ENCODE measurements around the gene GSX1.
"Not testable (repeated sequence)": the region's sequence is repeated elsewhere in the genome, so short reads cannot be mapped to it uniquely, and the experiment has no call there.

Gene GSX1

GRCh38 chr13:27794921-27795717 lies 2.8 kb downstream of the GSX1 start:
- DNase-seq, result no peak

- DNase-seq, result no peak
Measured at GRCh38 chr13:27795718-27796019, 3.4 kb downstream of the GSX1 start.

DNA sequence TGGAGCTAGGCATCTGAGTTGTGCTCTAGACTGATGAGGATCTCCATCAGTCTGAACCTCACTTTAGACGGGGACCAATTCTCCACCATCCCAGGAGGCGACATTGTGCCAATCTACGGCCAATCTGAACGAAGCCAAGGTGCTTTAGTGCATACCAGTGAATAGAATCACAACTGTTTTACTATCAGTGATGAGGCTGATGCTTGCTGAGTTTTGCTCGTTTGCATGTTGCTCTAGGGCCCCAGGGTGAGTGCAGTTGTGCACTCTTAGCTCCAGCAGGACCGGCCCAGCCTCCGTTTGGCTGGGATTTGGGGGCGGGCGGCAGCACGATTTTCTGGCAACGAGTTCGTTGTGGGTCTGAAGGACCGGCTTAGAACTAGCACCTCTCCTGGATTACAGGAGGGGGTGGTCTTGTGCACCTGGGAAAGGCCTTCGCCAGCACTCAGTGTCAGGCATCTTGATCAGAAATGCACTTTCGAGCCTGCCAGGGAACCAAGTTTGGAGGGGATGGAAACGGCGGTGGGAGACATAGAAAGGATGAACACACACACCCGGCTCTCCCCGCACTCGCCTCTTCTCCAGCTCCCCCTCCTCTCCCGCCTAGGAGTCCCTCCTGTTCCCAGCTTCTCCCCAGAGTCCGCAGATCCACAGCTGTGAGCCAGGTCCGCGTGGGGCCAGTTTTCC lies 4.4 kb downstream of the GSX1 start:
- no peak for DNase-seq

- DNase-seq, result no peak
Measured at GRCh38 chr13:27797228-27797624, 4.9 kb downstream of the GSX1 start.

DNA sequence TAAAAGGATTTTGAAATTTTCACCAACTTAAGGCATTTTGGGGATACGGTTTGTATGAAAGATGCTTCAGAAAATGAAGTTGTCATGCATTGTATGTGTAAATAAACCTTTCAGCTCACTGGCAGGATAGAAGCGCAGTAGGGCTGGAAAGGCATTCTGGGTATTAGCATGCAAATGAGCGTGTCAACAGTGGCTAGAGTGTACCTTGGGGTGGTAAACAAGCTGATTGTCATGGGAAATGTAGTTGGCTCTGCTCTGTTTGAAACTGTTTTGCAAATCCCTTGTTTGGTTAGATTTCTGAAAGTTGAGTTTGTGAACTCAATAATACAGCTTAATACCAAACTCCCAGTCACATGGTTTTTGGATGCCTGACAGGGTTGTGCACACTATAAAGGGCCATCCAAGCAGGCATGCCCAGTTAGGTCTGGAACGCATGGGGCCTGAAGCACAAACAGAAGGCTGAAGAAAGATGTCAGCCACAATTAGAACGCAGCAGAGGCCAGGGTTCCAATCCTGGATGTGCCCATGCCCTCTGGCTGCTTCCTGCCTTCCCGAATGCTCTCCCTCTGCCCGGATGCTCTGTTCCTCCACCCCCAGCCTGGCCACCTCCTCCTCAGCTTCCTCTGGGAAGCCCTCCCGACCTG lies 14.6 kb downstream of the GSX1 start:
- no peak for DNase-seq

DNA sequence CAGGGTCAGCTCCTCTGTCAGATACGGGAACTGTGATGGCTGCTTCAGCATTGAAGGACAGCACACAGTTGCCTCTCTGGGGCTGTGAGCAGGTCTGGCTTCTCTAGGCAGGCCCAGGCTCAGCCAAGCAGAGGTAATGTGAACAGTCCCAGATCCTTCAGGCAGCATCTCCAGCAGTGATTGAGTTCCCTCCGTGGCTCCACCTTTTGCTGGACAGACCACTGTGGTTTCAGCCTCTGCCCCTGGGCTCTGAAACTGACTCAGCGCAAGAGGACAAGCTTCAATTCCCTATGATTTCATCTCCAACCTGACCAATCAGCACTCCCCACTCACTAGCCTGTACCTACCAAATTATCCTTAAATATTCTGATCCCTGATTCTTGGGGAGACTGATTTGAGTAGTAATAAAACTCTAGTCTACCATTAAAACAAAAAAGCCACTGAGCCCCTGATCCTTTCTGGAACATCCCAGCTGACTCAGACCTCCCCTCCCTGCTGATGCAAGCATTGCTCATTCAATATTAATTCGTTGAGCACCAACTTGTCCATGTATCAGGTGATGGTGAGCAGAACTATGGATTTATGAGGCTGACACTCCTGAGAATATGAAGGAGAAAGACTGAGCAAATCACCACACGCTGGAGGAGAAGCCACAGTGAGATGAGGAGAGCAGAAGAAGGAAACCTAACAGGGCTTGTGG lies 16.7 kb downstream of the GSX1 start:
- DNase-seq, result no peak

DNA sequence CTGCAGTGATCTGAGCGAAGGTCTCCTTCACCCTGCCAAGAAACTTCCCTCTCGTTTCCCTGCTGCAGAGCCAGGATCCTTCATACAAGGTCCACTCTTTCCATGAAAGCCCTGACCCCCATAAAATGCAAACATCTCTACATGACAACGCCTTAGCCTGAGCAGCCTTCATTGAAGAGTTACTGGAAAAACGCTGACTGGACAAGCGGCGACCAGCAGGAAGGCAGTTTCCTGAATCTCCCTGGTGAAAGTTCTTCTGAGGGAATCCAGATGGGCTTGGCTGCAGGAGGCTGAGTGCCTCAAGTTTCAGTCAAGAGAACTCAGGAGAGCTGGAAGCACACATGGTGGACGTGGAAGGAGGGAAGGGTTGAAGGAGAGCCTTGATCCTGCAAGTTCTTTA lies 17.7 kb downstream of the GSX1 start:
- no peak for DNase-seq

GRCh38 chr13:27810461-27810860 lies 18.2 kb downstream of the GSX1 start:
- DNase-seq, result no peak

DNA sequence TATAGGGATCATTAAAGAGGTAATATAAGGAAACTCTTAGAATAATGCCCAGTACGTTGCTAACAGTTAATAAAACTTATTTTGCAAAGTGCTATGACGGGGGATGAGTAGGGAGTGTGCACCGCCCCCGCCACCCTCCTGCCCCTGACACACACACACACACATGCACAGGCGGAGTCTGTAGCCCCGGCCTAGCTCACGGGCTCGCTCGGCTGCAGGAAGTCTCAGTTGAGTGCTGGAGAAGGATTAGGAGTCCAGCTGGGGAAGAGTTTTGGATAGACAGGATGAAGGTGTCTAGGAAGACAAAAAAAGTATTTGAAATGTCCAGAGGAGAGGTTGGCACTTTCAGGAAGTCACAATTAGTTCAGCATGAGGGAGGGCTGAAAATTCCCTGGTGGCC lies 21.5 kb downstream of the GSX1 start:
- DNase-seq, result no peak

GRCh38 chr13:27817832-27818231 lies 25.5 kb downstream of the GSX1 start:
- DNase-seq, result not testable (repeated sequence)

DNA sequence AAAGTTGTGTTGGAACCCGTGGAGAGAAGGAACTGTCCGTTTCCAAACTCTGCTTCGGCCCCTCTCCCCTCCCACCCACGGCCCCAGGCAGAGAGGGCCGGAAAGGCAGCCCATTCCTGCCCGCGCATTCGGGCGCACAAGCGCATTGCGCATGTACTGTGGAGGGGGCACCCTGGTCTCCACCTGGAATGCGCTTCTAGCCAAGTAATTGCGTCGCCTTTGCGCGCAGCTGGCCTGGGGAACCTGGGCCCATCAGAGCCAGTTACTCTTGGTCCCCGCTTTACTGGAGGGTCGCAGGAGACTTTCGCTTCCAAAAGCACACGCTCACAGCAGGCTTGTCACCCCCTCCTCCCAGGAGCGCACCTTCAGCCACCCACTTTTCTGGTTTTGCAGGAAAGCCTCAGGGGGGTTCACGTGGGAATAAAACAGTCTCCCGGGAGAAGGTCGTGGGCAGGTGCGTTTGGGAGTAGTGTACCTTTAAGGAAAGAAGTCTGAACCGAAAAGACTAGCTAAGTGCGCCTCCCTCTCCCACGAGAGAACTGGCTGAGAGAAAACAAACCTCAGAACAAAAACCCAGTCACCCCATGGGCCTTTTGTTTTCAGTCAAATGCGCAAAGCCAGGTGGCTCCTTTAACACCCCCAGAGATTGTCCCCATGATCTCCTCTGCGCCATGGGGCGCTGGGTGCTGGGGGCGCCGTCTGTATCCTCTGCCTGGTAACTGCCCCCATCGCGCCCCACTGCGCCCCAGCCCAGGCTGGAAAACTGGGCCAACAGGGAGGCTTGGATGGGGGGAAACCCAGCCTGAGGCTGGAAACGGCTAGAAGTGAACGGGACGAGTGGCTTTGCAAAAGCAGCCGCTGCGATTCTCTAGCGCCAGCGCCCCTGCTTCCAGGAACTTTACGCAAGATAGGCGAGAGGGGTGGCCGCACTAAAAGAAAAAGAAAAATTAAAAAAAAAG lies 28.5 kb downstream of the GSX1 start:
- DNase-seq, result no peak

DNA sequence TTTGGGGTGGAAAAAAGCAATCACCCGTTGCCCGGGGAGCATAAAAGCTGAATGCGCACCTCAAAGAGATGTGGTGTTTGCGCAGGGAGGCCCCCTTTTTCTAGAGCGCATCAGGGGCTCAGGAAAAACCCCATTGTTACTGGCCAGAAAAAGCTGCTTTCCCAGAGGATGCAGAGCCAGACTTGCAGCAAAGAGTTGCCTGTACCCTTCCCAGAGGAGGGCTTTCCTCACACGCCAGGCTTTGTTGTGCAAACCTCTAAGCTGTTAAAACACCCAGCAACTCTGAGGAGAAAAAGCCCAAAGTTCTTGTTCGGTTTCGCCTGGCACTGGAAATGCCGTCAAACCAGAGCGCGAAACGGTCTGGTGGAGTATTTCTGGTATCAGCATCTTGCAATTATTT lies 29.3 kb downstream of the GSX1 start:
- no peak for DNase-seq

GRCh38 chr13:27822258-27822872 lies 30.1 kb downstream of the GSX1 start:
- no peak for DNase-seq

DNA sequence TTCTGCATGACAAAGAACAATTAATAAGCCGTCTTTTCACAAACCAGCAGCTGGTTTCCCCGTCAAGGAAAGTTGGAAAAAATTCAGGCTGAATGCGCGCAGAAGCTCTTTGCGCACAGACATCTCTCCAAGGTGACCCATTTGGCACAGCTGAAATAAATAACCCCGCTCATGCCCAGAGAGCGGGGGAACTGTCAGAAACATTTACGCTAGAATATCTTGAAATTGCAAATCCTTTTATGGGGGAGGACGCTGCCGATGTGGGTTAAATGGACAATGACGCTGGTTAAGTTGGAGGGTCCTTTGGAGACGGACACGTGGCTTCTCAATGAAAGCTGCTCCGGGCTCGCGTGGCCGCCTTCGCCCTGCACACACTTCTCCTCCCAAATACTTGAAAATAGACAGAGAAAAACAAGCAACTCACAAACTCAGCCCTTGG lies 30.6 kb downstream of the GSX1 start:
- no peak for DNase-seq

DNA sequence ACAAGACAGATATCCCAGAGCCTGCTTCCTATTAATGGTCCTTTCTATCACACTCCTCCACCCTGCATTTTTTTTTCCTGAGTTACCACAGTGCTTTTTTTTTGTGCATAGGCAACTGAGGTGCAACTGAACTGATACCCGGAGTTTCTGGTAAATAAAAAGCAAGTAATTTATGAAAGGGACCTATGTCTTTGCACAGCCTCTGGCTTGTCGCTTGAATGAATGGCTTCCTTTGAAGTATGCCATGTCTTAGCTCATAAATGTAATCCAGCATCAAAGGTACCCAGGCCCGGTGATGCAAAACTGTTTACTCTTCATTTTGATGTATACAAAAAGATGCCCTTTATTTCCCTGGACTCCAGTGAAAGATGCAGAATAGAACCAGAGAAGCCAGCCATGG lies 31.8 kb downstream of the GSX1 start:
- DNase-seq, result no peak

DNA sequence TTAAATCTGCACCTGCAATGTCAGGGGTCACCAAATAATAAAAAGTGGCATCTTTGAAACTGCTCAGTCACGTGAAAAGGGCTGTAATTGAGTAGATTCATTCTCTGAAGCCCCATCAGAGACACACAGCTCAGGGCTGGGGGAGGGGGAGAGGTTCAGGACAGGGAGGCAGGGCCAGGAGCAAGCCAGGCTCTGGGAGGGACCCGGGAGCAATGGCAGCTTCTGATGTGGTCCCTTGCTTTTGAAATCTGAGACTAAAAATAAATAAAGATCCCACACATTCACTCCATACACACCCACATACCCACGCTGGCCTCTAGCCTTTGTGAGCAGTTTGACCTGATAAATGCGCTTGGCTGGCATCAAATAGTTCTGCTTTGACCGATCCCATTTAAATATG lies 32.8 kb downstream of the GSX1 start:
- DNase-seq, result no peak

- peak; percentile 88 for DNase-seq
Measured at GRCh38 chr13:27826379-27827353, 34.4 kb downstream of the GSX1 start.

GRCh38 chr13:27827646-27828045 lies 35.4 kb downstream of the GSX1 start:
- no peak for DNase-seq

DNA sequence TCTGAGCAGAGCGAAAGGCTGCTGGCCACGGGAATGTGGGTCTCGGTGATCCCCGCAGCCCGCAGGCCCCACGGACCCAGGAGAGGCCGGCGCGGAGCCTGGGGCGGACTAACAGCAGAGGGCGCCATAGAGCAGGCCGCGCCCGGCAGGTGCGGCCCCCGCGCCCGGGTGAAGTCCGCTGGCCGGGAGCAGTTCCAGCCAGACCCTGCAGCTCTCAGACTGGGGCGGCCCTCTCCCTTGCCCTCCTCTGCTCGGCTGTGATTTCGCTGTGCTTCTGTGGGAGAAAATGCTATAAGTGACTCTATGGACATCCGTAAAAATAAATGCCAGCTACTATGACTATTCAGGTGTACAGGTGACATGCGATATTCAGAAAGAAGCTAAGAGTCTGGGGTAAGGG lies 37.7 kb downstream of the GSX1 start:
- DNase-seq, result peak; percentile 87

DNA sequence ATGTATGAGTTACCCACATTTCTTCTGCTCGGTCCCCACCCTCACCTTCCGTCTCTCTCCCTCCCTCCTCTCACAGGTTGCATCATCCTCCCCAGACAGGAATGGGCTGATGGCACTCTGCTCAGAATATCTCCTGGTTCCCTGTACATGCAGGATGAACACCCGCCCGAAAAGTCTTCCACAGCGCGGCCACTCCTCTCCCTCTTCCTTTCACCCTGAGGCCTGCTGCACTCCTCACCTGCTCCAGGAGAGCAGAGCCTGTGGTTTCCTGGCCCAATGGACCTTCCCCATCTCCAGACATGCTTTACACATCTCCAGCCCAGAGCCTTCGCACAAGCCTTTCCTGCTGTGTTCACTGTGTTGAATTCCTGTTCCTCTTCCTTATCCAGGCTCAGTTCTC lies 40.9 kb downstream of the GSX1 start:
- DNase-seq, result no peak

DNA sequence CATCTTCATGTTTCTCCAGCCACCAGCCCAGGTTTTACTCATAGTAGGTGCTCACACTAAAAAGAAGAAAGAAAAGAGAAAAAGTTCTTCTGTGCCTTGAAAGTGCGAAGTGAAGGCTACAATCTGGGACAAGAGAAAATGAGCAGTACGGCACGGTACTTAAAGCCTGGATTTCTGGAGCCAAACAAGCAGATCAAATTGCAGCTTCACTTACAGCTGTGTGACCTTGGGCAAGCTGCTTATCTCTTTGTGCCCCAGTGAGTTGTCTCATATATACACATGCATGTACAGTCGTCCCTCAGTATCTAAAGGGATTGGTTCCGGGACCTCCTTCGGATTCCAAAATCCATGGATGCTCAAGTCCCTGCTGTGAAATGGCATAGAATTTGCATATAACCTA lies 41.8 kb downstream of the GSX1 start:
- no peak for DNase-seq
